ENCODE data around the gene ENHO.
"Not testable (repeated sequence)": the region's sequence is repeated elsewhere in the genome, so short reads cannot be mapped to it uniquely, and the experiment has no call there.

ENHO gene

DNA sequence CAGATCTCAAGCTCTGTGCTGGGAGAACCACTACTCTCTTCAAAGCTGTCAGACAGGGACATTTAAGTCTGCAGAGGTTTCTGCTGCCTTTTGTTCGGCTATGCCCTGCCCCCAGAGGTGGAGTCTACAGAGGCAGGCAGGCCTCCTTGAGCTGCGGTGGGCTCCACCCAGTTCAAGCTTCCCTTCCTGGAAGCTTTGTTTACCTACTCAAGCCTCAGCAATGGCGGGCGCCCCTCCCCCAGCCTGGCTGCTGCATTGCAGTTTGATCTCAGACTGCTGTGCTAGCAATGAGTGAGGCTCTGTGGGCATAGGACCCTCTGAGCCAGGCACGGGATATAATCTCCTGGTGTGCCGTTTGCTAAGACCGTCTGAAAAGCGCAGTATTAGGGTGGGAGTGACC, 9.3 kb upstream of the ENHO start:
- DNase-seq (ENCODE audit: low read depth in 3 of 3, low spot score in 1 of 3) = not testable (repeated sequence)

DNA sequence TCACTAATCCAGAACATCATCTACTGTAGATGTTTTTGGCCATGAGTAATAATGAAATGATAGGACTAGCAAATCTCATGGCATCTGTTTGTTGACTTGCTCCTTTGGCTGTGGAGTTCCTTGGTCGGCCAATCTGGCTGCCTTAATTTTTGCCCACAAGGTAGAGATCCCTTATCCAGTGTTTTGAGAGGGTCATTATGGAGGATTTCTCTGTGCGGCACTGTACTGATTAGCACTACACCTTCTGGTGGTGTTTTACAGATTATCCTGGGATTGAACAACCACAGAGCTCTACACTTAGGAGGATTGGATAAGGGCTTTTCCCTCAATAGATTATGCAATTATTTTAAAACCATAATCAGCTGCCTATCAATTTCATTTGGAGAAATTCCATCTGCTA, 3.2 kb upstream of the ENHO start:
- no peak for DNase-seq (ENCODE audit: low read depth in 3 of 3, low spot score in 1 of 3)

DNA sequence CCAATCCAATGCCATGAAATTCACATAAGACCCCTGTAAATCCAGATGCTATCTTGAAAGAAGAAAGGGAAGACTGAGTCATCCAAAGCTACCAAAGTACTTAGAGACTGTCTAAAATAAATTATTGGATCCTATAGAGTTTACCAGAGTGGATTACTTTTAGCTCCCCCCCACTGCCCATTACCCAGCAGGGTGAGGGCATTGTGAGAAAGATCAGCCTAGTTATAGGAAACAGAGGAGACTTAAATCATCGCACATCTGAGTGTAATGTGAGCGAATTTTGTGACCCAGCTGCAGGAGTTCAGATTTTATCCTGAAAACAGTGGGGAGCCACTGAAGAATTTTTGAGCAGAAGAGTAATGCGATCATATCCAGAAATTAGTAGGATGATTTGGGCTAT, 1.6 kb upstream of the ENHO start:
- no peak for DNase-seq (ENCODE audit: low read depth in 3 of 3, low spot score in 1 of 3)

DNA sequence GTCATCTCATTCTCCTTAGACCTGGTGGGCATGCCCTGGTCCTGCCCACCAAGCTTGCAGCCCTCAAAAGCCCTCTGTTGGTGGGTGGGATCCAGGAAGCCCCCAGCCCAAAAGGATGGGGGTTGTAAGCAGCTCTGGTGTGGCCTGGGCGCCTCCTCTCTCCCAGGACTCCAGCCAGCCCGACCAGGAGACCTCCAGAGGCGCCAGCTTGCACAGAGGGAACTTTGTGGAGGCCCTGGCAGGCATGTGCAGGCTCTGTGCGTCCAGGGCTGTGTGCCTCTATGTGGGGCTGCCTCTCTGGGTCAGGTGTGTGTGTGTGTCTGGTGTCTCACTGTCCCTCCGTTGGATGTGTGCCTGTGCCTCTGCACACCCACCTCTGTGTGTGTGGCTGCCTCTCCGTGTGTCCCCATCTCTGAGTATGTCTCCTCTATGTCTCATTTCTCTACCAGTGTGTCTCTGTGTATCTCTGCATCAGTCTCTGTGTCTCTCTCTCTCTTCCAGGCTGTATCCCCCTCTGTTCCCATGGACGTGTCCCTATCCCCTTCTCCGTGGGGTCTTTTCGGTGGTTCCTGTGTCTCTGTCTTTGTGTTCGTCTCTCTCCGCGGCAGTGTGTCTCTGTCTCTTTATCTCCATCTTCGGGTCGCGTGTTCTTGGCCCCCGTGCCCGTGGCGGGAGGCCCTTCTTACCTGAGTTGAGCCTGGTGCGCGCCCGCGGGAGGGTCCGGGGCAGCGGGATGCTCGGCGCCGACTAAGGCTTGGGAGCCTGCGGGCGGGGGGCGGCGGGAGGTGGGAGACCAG, 501 bp downstream of the ENHO start:
- DNase-seq (ENCODE audit: low read depth in 3 of 3, low spot score in 1 of 3) = no peak

DNA sequence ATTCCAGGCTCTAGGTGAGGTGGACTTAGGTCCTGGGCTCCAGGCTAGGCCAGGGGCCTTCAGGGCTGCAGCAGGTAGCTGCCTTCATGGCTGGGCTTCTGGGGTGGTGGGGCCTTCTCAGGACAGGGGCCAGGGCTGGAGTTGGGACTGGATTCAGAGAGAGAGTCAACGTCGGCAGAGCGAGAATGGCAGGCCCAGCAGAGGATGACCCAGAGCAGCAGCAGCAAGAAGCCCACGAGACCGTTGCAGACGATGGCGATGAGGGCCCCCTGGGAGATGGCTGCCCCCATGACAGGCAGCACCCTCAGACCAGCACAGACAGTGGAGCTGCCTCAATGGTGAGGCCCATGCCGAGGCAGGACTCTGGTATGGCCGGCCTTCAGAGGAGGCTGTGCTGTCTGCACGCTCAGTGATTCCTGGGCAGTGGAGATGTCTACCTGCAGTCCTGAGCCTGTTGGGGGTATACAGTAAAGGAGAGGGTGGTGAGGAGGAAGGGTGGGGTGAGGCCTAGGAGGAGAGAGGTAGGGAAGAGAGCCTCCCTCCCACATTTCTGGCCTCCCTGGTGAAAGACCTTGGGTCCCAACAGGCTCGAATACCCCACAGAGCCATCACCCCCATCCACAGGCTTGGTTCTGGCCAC, 1.3 kb downstream of the ENHO start:
- no peak for DNase-seq (ENCODE audit: low read depth in 3 of 3, low spot score in 1 of 3)

DNA sequence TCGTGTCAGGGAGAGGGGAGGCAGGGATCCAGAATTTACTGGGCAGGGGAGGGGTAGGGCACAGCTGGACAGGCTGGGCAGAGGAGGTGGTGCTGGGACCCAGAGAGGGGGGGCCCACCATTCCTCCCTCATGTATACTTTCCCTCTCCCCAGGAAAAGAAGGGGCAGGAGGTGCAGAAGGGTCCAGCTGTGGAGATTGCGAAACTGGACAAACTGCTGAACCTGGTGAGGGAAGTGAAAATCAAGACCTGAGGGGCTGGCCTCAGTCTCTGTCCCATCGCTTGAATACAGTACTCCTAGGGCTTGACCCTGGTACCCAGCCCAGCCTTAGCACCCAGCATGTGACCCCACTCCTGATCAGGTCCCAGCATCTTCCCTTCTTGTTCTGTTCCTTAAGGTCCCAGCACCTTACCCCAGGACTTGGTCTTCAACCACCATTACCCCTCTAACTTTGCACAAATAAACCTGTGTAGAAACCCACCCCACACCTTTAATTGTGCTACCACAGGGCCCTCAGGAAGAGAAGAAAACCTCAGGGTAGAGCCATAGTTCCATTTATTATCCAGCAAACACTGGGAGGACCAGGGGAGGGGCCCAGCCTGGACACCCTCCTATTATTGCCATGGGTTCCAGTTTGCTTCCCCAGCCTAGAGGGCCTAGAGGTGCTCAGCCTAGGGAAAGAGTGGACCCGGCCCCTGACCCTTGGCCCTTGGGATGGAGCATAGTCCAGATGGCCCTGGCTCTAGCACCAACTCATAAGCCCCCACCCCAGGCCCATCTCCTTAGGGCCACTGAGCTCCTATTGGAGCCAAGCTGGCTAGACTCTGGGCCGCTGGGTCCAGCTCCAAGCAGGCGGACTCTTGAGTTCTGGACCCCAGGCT, 2.0 kb downstream of the ENHO start:
- DNase-seq (ENCODE audit: low read depth in 3 of 3, low spot score in 1 of 3) = no peak

DNA sequence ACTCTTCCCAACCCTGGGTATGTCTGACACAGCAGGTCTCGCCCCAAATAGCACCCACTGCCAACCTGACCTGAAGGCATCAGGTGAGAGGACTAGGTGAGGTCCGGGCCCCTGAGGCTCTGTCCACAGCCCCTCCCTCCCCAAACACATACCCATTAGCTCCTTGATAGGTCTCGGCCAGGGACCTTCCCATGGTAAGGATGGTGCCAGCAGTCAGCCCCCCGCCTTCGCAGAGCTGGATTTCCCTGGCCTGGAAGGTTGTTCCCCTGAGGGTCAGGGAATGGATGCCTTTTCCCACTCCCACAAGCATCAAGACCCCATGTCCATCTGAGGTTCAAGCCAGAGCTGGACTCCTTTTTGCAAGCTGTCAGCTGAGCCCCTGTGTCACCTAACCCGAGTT, 2.7 kb downstream of the ENHO start:
- no peak for DNase-seq (ENCODE audit: low read depth in 3 of 3, low spot score in 1 of 3)

DNA sequence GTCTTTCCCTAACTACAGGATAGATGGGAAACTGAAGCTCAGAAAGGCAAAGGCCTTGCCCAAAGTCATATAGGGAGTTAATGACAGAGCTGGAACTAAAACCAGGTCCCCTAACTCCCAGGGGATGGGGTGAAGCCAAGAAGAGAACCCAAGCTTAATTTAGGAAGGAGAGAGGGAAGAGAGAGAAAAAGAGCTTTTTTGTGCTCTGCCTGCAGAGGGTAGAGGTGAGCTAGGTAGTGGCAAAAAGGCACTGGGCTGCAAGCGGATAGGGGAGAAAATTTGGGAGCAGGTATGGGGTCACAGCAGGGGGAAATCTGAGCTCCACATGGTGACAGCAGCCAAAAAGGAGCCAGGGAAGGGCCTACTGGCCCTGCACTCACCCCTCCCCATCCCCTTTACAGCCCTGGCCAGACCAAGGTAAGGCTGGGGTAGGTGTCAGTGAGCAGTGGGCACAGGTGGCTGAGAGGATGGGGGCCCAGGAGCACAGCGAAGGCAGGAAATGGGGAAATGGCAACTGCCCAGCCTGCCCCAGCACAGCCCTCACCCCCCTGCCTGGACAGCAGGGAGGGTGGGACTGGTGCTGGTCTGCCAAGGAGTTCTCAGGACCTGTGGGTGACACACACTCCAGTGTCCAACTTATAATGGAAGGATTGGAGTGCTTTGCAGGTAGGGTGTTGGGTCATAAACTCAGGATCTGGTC, 3.3 kb downstream of the ENHO start:
- DNase-seq (ENCODE audit: low read depth in 3 of 3, low spot score in 1 of 3) = no peak

DNA sequence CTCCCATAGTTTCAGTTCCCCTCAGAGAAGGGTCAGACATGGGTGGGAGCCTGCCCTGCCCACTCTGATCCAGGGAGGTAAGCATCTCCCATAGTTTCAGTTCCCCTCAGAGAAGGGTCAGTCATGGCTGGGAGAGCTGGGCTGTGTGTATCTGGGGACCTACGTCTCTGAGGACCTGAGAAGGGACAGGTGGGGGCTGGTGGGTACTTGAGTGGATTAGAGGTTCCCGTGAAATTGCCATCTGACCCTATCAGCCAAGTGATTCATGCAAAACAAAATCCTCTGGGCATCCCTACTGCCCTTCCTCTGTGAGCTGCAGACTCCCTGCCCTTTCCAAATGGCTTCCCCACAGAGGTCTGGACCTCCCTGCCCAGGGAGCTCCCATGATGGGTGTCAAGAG, 3.9 kb downstream of the ENHO start:
- no peak for DNase-seq (ENCODE audit: low read depth in 3 of 3, low spot score in 1 of 3)

DNA sequence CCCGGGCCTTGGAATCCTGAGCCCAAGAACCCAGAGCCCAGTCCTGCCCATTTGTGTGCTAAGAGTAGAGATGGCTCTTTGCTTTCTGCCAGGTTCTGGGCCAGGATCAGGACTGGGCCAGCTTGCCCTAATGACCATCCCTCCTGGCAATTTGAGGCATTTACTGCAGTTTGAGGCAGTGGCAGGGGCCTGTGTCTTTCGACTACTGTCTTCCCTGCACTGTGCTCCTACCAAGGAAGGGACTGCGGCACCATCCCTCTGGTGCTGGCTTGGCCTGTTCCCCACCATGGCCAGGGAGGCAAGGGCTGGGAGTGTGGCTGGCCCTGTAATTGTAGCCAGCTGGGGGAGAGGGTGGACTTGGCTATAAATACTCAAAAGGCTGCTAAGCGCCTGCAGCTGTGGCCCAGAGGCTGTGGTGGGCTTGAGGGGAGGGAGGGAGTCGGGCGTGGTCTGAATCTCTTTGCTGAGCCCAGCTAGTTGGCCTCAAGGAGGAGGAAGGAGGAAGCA, 4.6 kb downstream of the ENHO start:
- DNase-seq (ENCODE audit: low read depth in 3 of 3, low spot score in 1 of 3) = no peak

DNA sequence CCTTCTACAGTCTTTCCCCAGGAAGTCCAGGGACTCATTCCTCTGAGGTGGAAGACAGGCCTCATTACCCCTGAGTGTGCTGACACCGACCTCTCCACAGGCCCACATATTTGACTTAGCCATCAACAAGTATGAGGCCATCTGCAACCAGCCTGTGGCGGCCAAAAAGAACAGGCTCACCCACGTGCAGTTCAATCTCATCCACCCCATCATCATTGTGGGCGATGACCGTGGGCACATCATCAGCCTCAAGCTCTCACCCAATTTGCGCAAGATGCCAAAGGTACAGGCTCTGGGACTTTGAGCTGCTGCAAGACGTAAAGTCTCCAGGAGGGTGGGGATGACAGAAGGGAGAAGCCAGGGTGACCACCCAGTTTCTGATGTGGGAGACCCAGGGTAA, 5.6 kb downstream of the ENHO start:
- no peak for DNase-seq (ENCODE audit: low read depth in 3 of 3, low spot score in 1 of 3)

DNA sequence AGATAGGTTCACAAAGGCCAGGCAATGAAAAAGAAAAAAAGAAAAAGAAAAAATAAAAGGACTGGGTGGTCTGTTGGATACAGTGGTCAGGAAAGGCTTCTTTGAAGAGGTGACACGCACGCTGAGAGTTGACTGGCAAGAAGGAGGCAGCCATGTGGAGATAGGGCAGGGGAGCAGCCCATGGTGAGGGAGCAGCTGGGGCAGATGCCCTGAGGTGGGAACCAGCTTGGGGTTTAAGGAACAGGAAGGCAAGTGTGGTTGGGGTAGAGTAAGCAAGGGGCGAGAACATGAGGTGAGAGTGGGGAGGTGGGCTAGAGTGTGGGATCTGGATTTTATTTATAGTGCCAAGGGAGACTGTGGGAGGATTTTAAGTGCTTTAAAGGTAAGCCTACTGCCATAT, 6.8 kb downstream of the ENHO start:
- DNase-seq (ENCODE audit: low read depth in 3 of 3, low spot score in 1 of 3) = no peak

DNA sequence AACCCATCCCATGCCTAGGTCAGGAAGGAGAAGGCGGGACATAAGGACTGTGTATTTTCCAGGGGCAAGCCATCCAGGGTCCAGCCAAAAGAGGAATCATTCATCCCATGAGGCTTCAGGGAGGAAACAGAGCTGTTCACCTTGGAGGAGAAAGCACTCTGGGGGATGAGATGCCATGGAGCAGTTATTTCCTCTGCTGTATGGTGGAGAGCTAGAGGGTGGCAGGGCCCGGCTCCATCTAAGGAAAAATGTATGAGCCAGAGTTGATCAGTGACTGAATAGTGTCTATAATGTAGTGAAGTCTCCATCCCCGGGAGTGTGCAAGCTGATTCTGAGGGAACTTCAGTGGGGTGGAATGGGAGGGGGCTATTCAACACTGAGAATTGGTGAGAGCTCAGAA, 8.0 kb downstream of the ENHO start:
- DNase-seq (ENCODE audit: low read depth in 3 of 3, low spot score in 1 of 3) = no peak

DNA sequence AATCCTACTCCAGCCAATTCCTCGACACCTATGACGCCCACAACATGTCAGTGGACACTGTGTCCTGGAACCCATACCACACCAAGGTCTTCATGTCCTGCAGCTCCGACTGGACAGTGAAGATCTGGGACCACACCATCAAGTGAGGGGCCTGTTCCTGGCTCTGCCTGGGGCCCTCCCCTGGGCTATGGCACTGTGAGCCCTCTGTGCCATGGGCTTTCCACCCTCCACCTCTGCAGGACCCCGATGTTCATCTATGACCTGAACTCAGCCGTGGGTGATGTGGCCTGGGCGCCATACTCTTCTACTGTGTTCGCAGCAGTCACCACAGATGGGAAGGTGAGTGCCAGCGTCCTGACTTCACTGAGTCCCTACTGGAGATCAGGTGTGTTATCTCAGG, 8.4 kb downstream of the ENHO start:
- no peak for DNase-seq (ENCODE audit: low read depth in 3 of 3, low spot score in 1 of 3)

DNA sequence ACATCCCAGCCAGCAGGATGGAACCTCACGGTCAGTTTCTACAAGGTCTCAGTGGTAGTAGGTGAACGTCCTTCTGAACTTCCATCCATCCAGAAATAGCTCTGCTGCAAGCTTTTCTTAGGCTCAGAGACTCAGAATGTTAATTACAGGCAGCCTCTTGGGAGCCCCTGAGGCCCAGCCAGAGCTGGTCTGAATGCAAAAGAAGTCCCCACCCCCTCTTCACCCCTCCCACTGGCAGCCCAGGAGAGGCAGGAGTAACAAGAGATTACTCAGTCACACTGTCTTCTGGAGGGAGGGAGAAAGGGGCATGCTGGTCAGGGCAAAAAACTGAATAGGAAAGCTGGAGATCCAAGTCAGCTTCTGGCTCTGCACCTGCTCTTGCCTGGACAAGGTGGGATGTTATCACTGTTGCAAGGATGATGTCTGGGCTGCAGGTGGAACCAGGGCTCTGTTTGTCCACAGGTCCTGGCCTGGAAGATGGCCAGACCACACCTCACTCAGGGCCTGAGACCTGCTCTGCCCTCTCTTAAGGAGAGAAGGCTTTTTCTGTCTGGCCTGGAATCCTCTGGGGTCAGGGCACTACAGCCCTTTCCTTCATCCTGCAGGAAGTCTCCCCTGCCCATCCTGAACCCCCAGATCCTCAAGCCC, 9.1 kb downstream of the ENHO start:
- DNase-seq (ENCODE audit: low read depth in 3 of 3, low spot score in 1 of 3) = no peak

DNA sequence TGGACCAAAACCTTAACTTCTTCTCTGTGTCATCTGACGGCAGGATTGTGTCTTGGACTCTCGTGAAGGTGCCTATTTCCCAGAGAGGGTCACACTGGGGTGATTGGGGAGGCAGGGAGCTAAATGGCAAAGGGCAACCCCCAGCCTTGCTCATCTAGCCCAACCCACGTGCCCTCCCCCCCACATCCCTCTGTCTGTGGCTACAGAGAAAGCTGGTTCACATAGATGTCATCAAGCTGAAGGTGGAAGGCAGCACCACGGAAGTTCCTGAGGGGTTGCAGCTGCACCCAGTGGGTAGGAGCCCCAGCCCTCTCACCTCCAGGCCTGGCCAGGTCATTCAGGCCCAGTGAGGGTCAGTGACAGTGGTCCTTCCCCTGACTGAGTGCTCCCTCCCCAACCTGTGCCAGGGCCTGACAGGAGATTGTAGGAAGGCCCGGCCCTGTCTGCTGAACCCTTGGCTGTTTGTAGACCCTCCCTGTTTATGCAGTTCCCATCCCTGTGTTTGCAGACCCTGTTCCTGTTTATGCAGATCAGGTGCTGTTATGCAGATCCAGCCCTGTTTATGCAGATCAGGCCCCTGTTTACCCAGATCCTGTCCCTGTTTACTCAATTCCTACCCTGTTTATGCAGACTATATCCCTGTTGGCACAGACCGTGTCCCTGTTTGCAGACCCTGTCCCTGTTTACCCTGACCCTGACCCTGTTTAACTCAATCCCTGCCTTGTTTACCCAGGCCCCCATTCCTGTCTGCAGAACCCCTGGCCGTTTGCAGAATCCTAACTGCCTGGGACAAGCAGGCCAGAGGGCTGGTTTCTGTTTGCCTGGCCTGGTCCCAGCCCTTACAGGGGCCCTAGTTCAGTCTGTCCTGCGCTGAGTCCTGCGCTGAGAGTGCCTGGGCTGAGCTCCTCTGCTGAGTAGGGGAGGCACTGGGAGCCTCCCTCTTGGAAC, 10.4 kb downstream of the ENHO start:
- DNase-seq (ENCODE audit: low read depth in 3 of 3, low spot score in 1 of 3) = no peak

DNA sequence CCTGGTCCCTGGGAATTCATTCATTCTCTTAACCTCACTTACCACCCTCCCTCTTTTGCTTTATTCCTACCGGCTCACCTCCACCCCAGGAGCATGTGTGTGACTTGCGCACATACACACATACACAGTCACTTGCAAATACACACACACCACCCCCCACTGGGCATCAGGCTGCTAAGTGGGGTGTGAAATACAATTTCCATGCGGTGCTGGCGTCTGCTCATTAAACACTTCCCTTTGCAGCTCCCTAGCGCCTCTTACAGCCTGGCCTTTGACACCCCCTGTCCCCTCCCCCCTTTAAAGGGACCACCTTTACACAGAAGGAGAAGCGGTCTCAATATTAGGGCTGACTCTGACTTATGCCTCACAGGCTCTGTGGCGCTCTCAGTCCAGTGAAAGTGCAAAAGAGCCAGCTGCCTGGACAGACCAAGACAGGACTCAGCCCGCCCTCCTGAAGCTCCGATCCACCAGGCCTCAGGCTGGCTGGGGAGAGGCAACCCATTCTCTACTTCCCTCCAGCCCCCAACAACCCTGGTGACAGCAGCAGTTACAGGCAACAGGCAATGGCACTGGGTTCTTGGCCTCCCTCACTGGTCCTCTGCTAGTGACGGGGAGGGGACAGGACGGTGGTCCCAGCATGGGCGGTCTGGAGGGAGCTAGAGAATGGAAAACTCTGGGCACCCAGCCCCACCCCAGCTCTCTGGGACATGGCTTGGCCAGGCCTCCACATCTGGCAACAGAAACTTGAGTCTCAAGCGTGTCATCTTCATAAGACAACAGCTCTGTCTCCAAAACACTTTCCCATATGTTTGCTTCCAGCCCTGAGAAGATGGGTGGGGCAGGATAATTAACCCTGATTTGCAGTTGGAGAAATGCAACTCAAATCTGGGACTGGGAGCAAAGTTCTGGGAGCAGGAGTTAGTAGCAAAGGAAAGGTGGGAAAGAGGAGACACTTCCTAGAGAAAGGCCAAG, 12.0 kb downstream of the ENHO start:
- DNase-seq (ENCODE audit: low read depth in 3 of 3, low spot score in 1 of 3) = no peak

DNA sequence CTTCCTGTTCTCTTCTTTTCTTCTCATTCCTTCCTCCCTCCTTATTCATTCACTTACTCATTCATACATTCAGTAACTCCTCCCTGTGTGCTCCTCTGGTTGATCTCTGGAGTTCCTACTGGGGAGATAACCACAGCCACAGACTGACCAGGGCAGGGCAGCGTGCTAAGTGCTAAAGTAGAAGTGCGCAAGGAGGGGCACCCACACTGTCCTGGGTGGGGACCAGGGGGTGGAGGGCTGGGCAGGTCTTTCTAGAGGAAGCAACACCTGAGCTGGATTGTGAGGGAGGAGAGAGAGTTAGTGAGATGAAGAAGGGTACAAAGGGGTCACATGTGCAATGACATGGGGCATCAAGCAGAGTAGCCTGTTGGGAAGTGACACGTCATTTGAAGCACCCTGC, 13.8 kb downstream of the ENHO start:
- DNase-seq (ENCODE audit: low read depth in 3 of 3, low spot score in 1 of 3) = no peak

Data from stimulated activated CD4-positive, alpha-beta T cell treated with anti-CD3 and anti-CD28 coated beads, TNF-alpha, amount 100 ng/mL, for 1 hour (primary cell).